Ishikawa (cell line): ENCODE measurements around the gene IL17C.

Source experiments
- CEBPB ChIP-seq: IDR thresholded peaks from 2 replicates; pipeline ENCODE4 v1.6.1; 2012
- CREB1 ChIP-seq: IDR thresholded peaks from 2 replicates; pipeline ENCODE4 v1.6.1; 2012; ENCODE audit warnings: low read depth
- EGR1 ChIP-seq: IDR thresholded peaks from 2 replicates; pipeline ENCODE4 v1.6.1; 2012
- EP300 ChIP-seq: IDR thresholded peaks from 2 replicates; pipeline ENCODE4 v1.6.1; 2012; ENCODE audit warnings: borderline replicate concordance
- FOXM1 ChIP-seq: IDR thresholded peaks from 2 replicates; pipeline ENCODE4 v1.6.1; 2012; ENCODE audit warnings: low read depth, borderline replicate concordance
- MAX ChIP-seq: IDR thresholded peaks from 2 replicates; pipeline ENCODE4 v1.6.1; 2012
- NFIC ChIP-seq: IDR thresholded peaks from 2 replicates; pipeline ENCODE4 v1.6.1; 2012
- RAD21 ChIP-seq: IDR thresholded peaks from 2 replicates; pipeline ENCODE4 v1.6.1; 2012; ENCODE audit warnings: low read depth
- REST ChIP-seq: IDR thresholded peaks from 2 replicates; pipeline ENCODE4 v1.6.1; 2012; ENCODE audit warnings: low read depth, mild to moderate bottlenecking
- TAF1 ChIP-seq: IDR thresholded peaks from 2 replicates; pipeline ENCODE4 v1.6.1; 2012; ENCODE audit warnings: low read depth, mild to moderate bottlenecking
- TCF12 ChIP-seq: IDR thresholded peaks from 2 replicates; pipeline ENCODE4 v1.6.1; 2012; ENCODE audit warnings: low read depth
- TEAD4 ChIP-seq: IDR thresholded peaks from 2 replicates; pipeline ENCODE4 v1.6.1; 2012
- USF1 ChIP-seq: IDR thresholded peaks from 2 replicates; pipeline ENCODE4 v1.6.1; 2012
- YY1 ChIP-seq: IDR thresholded peaks from 2 replicates; pipeline ENCODE4 v1.6.1; 2012; ENCODE audit warnings: low read depth
- ZBTB7A ChIP-seq: IDR thresholded peaks from 2 replicates; pipeline ENCODE4 v1.6.1; 2012; ENCODE audit warnings: low read depth

IL17C gene

GRCh38 chr16:88628512-88628974, 9.8 kb upstream of the IL17C start:
- TF ChIP-seq EP300 (no peak), FOXM1 (no peak), REST (no peak), YY1 (no peak), TAF1 (no peak), CEBPB (no peak), MAX (no peak), RAD21 (no peak), USF1 (no peak), TCF12 (no peak), CREB1 (no peak), TEAD4 (no peak), EGR1 (no peak)

- no peak for TF ChIP-seq EGR1
- TF ChIP-seq ZBTB7A: no peak
- TF ChIP-seq NFIC: no peak
- TF ChIP-seq MAX: no peak
- no peak for TF ChIP-seq TAF1
- no peak for TF ChIP-seq USF1
- TF ChIP-seq EP300: no peak
- TF ChIP-seq CREB1: no peak
- TF ChIP-seq FOXM1: no peak
- no peak for TF ChIP-seq YY1
- no peak for TF ChIP-seq TEAD4
- TF ChIP-seq REST: no peak
- TF ChIP-seq CEBPB: no peak
These were observed 8.5 kb upstream of the IL17C start for GRCh38 chr16:88629835-88630234.

GRCh38 chr16:88630433-88630832, 7.9 kb upstream of the IL17C start:
- no peak for TF ChIP-seq CREB1
- TF ChIP-seq FOXM1: no peak
- no peak for TF ChIP-seq USF1
- no peak for TF ChIP-seq NFIC
- no peak for TF ChIP-seq TEAD4
- no peak for TF ChIP-seq MAX
- TF ChIP-seq EGR1: no peak
- no peak for TF ChIP-seq EP300
- no peak for TF ChIP-seq REST

- TF ChIP-seq USF1 (no peak), TAF1 (no peak), RAD21 (no peak), CREB1 (no peak), ZBTB7A (no peak), EGR1 (no peak), MAX (no peak), CEBPB (no peak), FOXM1 (no peak), TEAD4 (no peak), REST (no peak), YY1 (no peak), EP300 (no peak)
These were observed 7.4 kb upstream of the IL17C start for GRCh38 chr16:88630941-88631340.
